CD4-positive, alpha-beta T cell treated with Interferon gamma for 1 hour (primary cell): ENCODE data around the gene OR8D1.

Experiments used
- DNase-seq: peaks from one replicate; pipeline ENCODE4 v3.0.0-alpha.2; 2020

Gene OR8D1

GRCh38 chr11:124313849-124314248, at the start of gene OR8D1:
Gene OR8D1, minus strand, starts transcription at chr11:124313949. Its CDS starts 3,183 bp downstream, at chr11:124310766.
- no peak for DNase-seq

GRCh38 chr11:124359566-124359965, 45.8 kb upstream of the OR8D1 start:
- DNase-seq = no peak

- DNase-seq = no peak
Observed at GRCh38 chr11:124346311-124346955, 32.7 kb upstream of the OR8D1 start.

- no peak for DNase-seq
Observed at GRCh38 chr11:124344346-124344745, 30.6 kb upstream of the OR8D1 start.

DNA sequence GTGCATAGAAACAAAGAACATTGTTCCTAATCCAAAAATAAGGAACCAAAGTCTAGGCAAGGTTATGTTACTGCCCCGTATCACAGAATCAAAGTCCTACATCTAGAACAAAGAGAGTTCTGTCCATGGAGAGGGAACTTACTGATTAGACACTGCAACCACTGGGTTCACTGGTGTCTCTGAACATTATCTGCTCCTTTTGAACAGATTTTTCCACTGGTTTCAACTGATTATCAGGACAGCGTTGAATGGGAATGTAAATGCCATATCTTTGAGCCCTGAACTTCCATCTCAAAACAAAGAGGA, 26.3 kb upstream of the OR8D1 start:
- no peak for DNase-seq

- no peak for DNase-seq
Observed at GRCh38 chr11:124339396-124340141, 25.8 kb upstream of the OR8D1 start.

DNA sequence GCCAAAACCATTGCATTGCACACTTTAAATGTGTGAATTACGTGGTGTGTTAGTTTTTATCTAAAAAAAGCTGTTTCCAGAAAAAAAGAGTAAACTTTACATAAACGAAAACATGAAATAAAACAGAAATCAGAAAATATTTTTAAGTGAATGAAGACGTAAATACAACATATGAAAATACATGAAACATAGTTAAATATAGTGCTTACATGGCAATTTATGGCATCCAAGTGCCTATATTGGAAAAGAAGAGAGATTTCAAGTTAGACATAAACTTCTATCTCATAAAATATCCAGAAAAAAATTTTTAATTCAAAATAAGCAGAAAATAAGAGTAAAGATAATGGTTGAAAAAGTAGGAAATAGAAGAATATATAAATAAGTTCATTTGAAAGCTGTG, 18.1 kb upstream of the OR8D1 start:
- DNase-seq = no peak

DNA sequence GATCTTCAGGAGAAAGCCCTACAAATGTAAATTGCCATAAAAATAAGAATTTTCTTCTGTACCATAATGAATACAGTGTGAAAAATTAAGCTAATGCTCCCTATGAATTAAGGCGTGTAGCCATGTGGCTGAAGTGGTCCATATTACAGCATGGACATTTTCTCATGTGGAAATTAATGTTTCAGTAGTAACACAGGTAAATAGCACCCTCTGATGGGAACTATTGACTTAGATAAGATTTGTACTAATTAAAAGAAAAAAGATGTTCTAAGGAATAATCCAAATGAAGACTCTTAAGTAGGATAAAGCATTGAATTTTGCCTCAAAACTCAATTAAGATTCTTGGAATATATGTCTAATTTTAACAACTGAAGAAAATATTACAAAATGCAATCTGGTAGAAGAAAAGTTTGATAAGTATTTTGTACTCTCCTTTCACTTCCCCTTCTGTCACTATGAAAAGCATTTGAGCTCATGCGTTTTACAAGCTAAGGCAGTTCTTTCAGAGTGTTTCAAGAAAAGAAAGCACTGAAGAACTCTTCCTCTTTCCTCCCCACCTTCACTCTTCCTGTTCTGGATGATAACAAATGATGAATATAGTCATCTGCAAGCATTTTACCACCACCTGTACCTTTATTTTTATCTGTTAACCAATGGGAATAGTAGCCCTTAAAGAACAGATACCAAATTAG, 16.2 kb upstream of the OR8D1 start:
- DNase-seq = no peak

DNA sequence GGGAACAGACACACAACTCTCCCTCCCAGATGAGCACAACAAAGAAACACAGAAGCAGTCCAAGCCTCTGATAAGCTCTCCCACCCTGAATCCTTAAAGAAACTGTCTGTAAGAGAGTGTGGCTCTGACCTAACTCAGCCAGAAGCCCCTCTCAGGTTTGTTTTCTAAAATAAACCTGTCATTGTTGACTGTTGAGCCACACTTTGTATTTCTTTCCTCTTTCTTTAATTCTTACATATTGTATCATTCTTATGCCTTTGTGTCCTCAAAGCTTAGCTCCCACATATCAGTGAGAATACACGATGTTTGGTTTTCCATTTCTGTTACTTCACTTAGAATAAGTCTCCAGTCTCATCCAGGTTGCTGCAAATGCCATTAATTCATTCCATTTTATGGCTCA, 14.0 kb upstream of the OR8D1 start:
- no peak for DNase-seq

DNA sequence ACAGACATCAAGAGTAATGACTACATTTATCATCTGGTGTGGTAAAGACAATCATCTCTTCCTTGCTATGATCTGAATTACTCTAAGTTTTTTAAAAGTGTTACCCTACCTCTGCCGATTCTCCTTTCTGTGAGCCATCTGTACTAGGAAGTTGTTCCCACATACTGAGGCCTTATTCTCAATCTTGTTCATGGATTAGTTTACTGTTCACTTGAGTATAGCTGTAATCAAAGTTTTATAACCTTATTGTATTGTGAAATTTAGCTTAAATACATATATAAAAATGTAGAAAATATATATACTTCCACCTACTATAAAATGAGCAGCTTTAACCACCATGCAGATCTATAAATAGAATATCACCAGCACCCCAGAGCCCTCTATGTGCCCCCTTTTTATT, 8.6 kb upstream of the OR8D1 start:
- no peak for DNase-seq

DNA sequence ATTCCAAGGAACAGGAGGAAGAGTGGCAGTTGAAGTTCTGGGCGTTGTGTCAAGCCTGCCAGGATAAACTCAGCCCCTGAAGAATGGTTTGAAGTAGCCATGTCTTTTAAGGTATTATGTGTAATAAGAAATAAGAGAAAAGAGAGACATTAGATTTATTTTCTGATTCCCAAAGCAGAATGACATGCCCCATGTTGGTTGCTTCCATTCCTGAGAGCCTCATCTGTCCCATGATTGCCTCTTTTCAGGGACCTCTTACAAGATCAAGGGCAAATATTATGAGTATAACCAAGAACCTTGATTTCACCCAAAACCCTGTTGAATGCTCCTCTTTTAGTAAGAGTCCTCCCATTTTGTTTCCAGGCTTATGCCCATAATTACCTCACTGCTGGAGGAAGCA, 6.3 kb upstream of the OR8D1 start, which contains the start of gene OR8D2:
Gene OR8D2 (minus strand): TSS at position 101 of the 400 bp plus-strand sequence. CDS start 0 bp downstream, at position 101.
- DNase-seq = no peak

GRCh38 chr11:124315052-124315451, 1.3 kb upstream of the OR8D1 start:
- no peak for DNase-seq

GRCh38 chr11:124313131-124313530, 618 bp downstream of the OR8D1 start:
- no peak for DNase-seq

DNA sequence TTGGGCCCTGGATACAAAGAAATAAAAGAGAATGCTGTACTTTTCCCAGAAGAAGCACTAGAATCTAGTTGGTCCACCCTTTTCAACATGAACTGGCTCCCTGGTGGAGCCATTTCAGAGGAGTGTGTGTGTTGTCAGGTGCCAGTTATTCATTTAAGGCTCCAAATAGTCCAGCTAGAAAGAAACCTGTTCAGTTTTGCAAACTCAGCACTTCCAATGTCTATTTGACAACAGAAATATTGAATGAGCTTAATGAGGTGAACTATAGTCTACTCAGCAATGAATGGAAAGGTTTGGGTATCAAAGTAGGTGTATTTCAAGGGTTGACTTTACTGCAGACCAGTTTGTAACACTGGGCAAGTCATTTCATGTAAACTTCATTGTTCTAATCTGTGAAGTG, 2.1 kb downstream of the OR8D1 start:
- no peak for DNase-seq

DNA sequence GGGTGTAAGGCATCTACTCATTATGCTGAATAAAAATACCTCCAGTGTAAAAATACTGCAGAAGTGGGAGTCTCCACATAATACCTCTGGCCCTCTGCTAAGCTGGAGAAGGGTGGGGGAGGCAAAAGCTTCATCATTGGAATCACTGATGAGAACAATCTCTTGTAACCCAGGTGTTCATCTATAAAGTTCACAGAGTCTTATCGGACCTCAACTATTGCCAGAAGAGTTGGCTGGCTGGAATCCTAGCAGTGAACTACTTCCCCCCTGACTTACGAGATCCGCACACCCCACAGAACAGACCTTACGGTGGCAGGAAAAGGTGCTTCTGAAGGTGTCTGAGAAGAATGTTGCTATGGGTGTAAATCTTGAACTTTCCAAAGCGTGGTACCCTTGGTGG, 2.5 kb downstream of the OR8D1 start:
- DNase-seq = no peak

- DNase-seq = no peak
Observed at GRCh38 chr11:124310721-124311120, 3.0 kb downstream of the OR8D1 start.

DNA sequence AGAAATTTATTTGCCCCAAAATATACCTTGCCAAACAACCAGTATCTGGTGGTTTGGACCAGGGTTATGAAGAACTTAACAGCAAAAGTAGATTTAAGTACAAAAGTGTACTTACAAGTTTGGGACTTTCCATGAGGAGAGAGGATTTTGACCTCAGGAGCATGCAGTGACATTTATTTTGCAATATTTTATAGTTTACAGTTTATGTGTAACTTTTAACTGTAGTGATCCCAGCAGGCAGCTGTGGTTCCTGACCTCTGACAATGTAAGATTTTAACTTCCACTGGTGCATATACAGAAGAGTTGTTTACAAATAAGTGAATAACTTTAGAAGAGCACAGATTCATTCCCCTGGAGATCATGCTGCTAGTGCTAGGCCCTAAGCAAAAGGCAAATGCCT, 6.7 kb downstream of the OR8D1 start:
- DNase-seq = no peak

GRCh38 chr11:124302347-124303125, 11.2 kb downstream of the OR8D1 start:
- DNase-seq = no peak

DNA sequence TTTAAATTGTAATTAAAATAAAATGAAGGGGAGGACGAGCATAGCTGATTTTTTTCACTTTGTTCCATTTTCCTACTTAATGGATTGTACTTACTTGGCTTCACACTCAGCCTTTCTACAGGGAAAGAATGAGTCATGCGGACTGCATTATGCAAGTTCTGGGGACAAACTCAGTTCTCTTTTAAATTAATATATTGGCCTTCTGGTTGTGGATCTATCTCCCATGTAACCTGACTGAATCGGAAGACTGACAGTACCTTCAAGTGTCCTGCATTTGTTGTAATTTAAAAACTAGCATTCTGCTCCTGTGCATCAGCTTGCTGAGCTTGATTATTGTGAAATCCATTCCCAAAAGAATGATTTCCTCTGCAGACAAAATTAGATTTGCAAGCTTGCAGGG, 12.2 kb downstream of the OR8D1 start:
- no peak for DNase-seq

DNA sequence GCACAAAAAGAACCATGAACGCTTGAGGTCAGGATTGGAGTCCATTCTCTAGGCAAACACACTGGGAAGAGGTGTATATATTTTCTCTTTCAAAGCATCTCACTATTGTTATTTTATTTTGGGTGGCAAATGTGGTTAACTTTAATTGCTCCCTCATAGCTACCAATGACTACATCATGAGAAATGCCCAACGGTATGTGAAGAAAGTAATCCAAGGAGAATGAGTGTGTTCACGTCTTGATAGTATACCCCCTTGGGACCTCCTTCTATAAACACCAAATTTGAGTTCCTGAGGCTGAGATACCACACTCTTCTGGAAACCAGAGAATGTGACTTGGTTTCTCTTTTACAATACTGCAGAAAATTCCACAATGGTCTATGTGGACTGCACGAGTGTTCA, 15.8 kb downstream of the OR8D1 start:
- no peak for DNase-seq

DNA sequence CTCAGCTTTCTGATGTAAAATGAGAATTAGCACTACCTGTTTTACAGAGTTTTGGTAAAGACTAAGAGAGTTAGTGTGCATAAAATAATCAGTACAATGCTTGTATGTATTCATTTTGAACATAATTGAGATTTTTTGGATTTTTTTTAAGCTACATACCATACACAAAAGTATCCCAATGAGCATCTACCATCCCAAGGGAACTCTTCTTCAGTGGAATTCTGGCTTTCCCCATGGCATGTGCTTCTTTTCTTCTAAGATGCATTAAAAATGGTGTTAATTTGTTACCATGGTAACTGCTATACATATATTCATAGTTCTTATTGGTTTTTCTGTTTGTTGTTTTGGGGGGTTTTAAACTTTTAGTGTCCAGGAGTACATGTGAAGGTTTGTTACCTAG, 17.7 kb downstream of the OR8D1 start:
- no peak for DNase-seq

DNA sequence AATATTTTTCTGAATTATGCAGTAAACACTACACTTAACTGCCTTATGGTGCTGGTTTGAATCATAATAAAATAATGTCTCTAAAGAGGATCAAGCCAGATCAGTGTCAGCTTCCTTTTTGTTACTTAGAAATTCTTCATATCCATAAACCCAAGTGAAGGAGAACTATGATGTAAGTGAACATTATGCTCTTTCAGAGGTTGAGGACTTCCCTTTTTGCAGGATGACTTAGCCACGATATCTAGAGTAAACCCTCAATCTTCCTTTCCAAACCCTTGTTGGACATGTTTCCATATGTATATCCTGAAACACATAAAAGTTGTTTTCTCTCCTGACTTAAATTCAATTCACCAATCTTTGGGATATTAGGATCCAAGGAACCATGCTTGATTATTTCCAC, 19.1 kb downstream of the OR8D1 start:
- no peak for DNase-seq

GRCh38 chr11:124285610-124286344, 28.0 kb downstream of the OR8D1 start:
- DNase-seq = no peak
